A549 (cell line): ENCODE results near the gene CD3E. TPM values are rescaled to one million over a fixed set of nuclear protein-coding genes. Genes with fewer than 3 reads are reported as not detected.

Experiments used
- ATAC-seq, 2 experiments: fragments of 200-7000 bp in 1 of 2; fragments of >200 bp in 1 of 2; cut with Nextera tagmentation in 1 of 2; cut with Tn5 transposase in 1 of 2; 3 replicates each; pipeline versions ENCODE4 v1.8.0 to v1.9.1; 2018 to 2020; ENCODE audit warnings: mild to moderate bottlenecking in 1 of 2, moderate library complexity in 1 of 2
- CTCF ChIA-PET: fragments of 300-600 bp; sonication (Branson Sonifier 250); formaldehyde crosslinking; extraction: SDS; loops from one replicate; lab custom pipeline; 2021; ENCODE audit warnings: antibody characterized with exemption, inconsistent platforms; lab: Yijun Ruan, JAX
- POLR2A ChIA-PET: fragments of 350-600 bp; formaldehyde crosslinking; extraction: SDS; loops from one replicate; lab custom pipeline; 2021; ENCODE audit warnings: antibody characterized with exemption, inconsistent platforms; lab: Yijun Ruan, JAX
- DNase-seq, 2 experiments: peaks; one replicate each; pipeline versions ENCODE4 v3.0.0 to v3.0.0-alpha.2; 2011 to 2016; ENCODE audit warnings: low read depth in 1 of 2, low spot score in 1 of 2
- FAIRE-seq: peaks from 2 replicates; lab custom pipeline; 2011; peaks lifted over from hg19 to GRCh38; lab: Jason Lieb, UNC
- H3K27ac ChIP-seq, 2 experiments: fragments of >200 bp; sonication (Bioruptor Twin); formaldehyde crosslinking; 3 replicates each; pipeline ENCODE4 v1.5.1; 2016 to 2017
- H3K4me1 ChIP-seq: fragments of >200 bp; sonication (Bioruptor Twin); formaldehyde crosslinking; 3 replicates; pipeline ENCODE4 v1.6.1; 2016
- H3K4me2 ChIP-seq: fragments of >200 bp; sonication (Bioruptor Twin); formaldehyde crosslinking; 3 replicates; pipeline ENCODE4 v1.6.1; 2016
- H3K4me3 ChIP-seq: fragments of >200 bp; sonication (Bioruptor Twin); formaldehyde crosslinking; 3 replicates; pipeline ENCODE4 v1.5.1; 2016
- H3K9me3 ChIP-seq: fragments of >200 bp; sonication (Bioruptor Twin); formaldehyde crosslinking; 3 replicates; pipeline ENCODE4 v1.6.1; 2016
- ATOH8 ChIP-seq: fragments of 250-450 bp; sonication (Bioruptor Pico); IDR thresholded peaks from 2 replicates; pipeline ENCODE4 v1.5.0; 2020; ENCODE audit warnings: low read depth, mild to moderate bottlenecking, moderate library complexity
- CEBPB ChIP-seq, 2 experiments: fragments of >200 bp in 1 of 2; sonication (Bioruptor Twin) in 1 of 2; formaldehyde crosslinking in 1 of 2; IDR thresholded peaks; 2 replicates each; pipeline ENCODE4 v1.6.1; 2012 to 2016
- CHD2 ChIP-seq: fragments of 150-350 bp; IDR thresholded peaks from 2 replicates; pipeline ENCODE4 v1.6.1; 2014; ENCODE audit warnings: low read length; ENCODE audit not compliant: partially characterized antibody
- CHD4 ChIP-seq: fragments of 200-600 bp; sonication (generic); IDR thresholded peaks from 2 replicates; pipeline ENCODE4 v1.6.1; 2016; ENCODE audit warnings: antibody characterized with exemption, mild to moderate bottlenecking, borderline replicate concordance
- E2F6 ChIP-seq: IDR thresholded peaks from 2 replicates; pipeline ENCODE4 v1.6.1; 2012; ENCODE audit warnings: low read depth, borderline replicate concordance
- EHF ChIP-seq: fragments of 250-450 bp; sonication (Bioruptor Pico); IDR thresholded peaks from 2 replicates; pipeline ENCODE4 v1.5.0; 2020; ENCODE audit warnings: mild to moderate bottlenecking
- EHMT2 ChIP-seq: fragments of 200-600 bp; sonication (generic); IDR thresholded peaks from 2 replicates; pipeline ENCODE4 v1.6.1; 2016; ENCODE audit warnings: antibody characterized with exemption, low read depth, mild to moderate bottlenecking, moderate library complexity
- ELK1 ChIP-seq: fragments of 150-350 bp; IDR thresholded peaks from 2 replicates; pipeline ENCODE4 v1.6.1; 2014; ENCODE audit warnings: low read depth, mild to moderate bottlenecking, low read length
- GATA3 ChIP-seq: IDR thresholded peaks from 2 replicates; pipeline ENCODE4 v1.6.1; 2012; ENCODE audit warnings: borderline replicate concordance
- HES2 ChIP-seq: fragments of >200 bp; sonication (Bioruptor Twin); formaldehyde crosslinking; IDR thresholded peaks from 2 replicates; pipeline ENCODE4 v1.6.1; 2016
- HMGXB4 ChIP-seq: fragments of 250-450 bp; sonication (Bioruptor Pico); IDR thresholded peaks from 2 replicates; pipeline ENCODE4 v1.5.0; 2021; ENCODE audit warnings: mild to moderate bottlenecking, moderate library complexity, borderline replicate concordance
- HOXA7 ChIP-seq: fragments of 250-450 bp; sonication (Bioruptor Pico); IDR thresholded peaks from 2 replicates; pipeline ENCODE4 v1.5.0; 2020; ENCODE audit warnings: mild to moderate bottlenecking, moderate library complexity
- HOXB5 ChIP-seq: fragments of 250-450 bp; sonication (Bioruptor Pico); IDR thresholded peaks from 2 replicates; pipeline ENCODE4 v1.5.0; 2020; ENCODE audit warnings: mild to moderate bottlenecking, moderate library complexity
- JUNB ChIP-seq: fragments of >200 bp; sonication (Bioruptor Twin); formaldehyde crosslinking; IDR thresholded peaks from 2 replicates; pipeline ENCODE4 v1.6.1; 2016
- KDM1A ChIP-seq: fragments of 200-600 bp; sonication (generic); IDR thresholded peaks from 2 replicates; pipeline ENCODE4 v1.6.1; 2016; ENCODE audit warnings: low read depth, mild to moderate bottlenecking
- KDM5A ChIP-seq: fragments of 200-600 bp; sonication (generic); IDR thresholded peaks from 2 replicates; pipeline ENCODE4 v1.6.1; 2016; ENCODE audit warnings: antibody characterized with exemption, mild to moderate bottlenecking
- MAFK ChIP-seq: fragments of 450-650 bp; IDR thresholded peaks from 2 replicates; pipeline ENCODE4 v1.6.1; 2014; ENCODE audit not compliant: partially characterized antibody
- MAX ChIP-seq: IDR thresholded peaks from 2 replicates; pipeline ENCODE4 v1.6.1; 2012
- MYC ChIP-seq: IDR thresholded peaks from 2 replicates; pipeline ENCODE4 v1.6.1; 2012; ENCODE audit warnings: mild to moderate bottlenecking, inconsistent platforms, low read length, improper control_type of control experiment, borderline replicate concordance
- NR3C1 ChIP-seq: fragments of >200 bp; sonication (Bioruptor Twin); formaldehyde crosslinking; IDR thresholded peaks from 3 replicates; pipeline ENCODE4 v1.6.1; 2017
- PHF8 ChIP-seq: fragments of 200-600 bp; sonication (generic); IDR thresholded peaks from 2 replicates; pipeline ENCODE4 v1.6.1; 2016; ENCODE audit warnings: low read depth, mild to moderate bottlenecking, antibody characterized with exemption, moderate library complexity, borderline replicate concordance
- RNF2 ChIP-seq: fragments of 200-600 bp; sonication (generic); IDR thresholded peaks from 2 replicates; pipeline ENCODE4 v1.6.1; 2016; ENCODE audit warnings: low read depth, mild to moderate bottlenecking, antibody characterized with exemption, moderate library complexity, borderline replicate concordance
- TP53 ChIP-seq: fragments of 250-450 bp; sonication (Bioruptor Pico); IDR thresholded peaks from 2 replicates; pipeline ENCODE4 v1.5.0; 2021; ENCODE audit warnings: mild to moderate bottlenecking, moderate library complexity
- ZNF302 ChIP-seq: fragments of 250-450 bp; sonication (Bioruptor Pico); IDR thresholded peaks from 2 replicates; pipeline ENCODE4 v1.9.0; 2021; ENCODE audit warnings: inconsistent platforms, mild to moderate bottlenecking, moderate library complexity
- ZSCAN20 ChIP-seq: fragments of 250-450 bp; sonication (Bioruptor Pico); IDR thresholded peaks from 2 replicates; pipeline ENCODE4 v1.8.0; 2022; ENCODE audit warnings: mild to moderate bottlenecking, moderate library complexity
- WGBS: methylation state at CpG from one replicate; pipeline ENCODE4 v1.1.6; 2017; ENCODE audit errors: missing lambda C conversion rate; 5-methylcytosine and 5-hydroxymethylcytosine counted together
- polyA plus RNA-seq, 4 experiments: library from polyadenylated mRNA; depleted of rRNA in 3 of 4; stranded (reverse); fragments of >200 nt; fragmentation: RNase III in 1 of 4; extraction: RNeasy Plus Mini Kit Qiagen cat#74134 plus additional on column Dnase treatment in 1 of 4; gene quantifications; 2 replicates in 3 of 4; 3 replicates in 1 of 4; pipeline ENCODE4 v1.2.3, GENCODE V29; 2011 to 2017

Gene CD3E
- polyA plus RNA-seq, 2 of the 4 experiments (the other 2 are of a cell fraction): not detected

- TF ChIP-seq EHF (CRISPR knock-in tag) (no peak), MYC (no peak), ATOH8 (CRISPR knock-in tag) (no peak), KDM5A (no peak), GATA3 (no peak), CHD2 (no peak), JUNB (no peak), MAFK (no peak), NR3C1 (no peak), ELK1 (no peak), CHD4 (no peak), PHF8 (no peak)
- Histone ChIP-seq H3K9me3 (no peaks in the 10 kb centered on the region), H3K27ac (no peak overlapping the region), H3K4me3 (no peak overlapping the region), H3K4me1 (no peaks in the 10 kb centered on the region), H3K4me2 (no peak overlapping the region)
- CTCF ChIA-PET: no interaction called here
- 0% methylated on average over 2 of the region's 2 CpGs for WGBS
- no peak for DNase-seq
- FAIRE-seq: no peak
- no peak for ATAC-seq
- POLR2A ChIA-PET: no interaction called here
These were observed 32.5 kb upstream of the CD3E start for GRCh38 chr11:118272001-118272400.

GRCh38 chr11:118274186-118274585 lies 30.3 kb upstream of the CD3E start:
- Histone ChIP-seq H3K27ac (no peak overlapping the region), H3K4me1 (no peaks in the 10 kb centered on the region), H3K9me3 (no peaks in the 10 kb centered on the region), H3K4me3 (no peak overlapping the region)
- no peak for DNase-seq
- FAIRE-seq: no peak
- 80% methylated on average over 2 of the region's 2 CpGs for WGBS
- ChIA-PET CTCF (no interaction called here), POLR2A (no interaction called here)
- ATAC-seq: no peak
- no peak for TF ChIP-seq KDM1A
- no peak for TF ChIP-seq ATOH8 (CRISPR knock-in tag)
- TF ChIP-seq GATA3: no peak
- no peak for TF ChIP-seq ELK1
- no peak for TF ChIP-seq HES2
- TF ChIP-seq MYC: no peak
- no peak for TF ChIP-seq EHMT2
- TF ChIP-seq E2F6: no peak
- TF ChIP-seq ZSCAN20 (CRISPR knock-in tag): no peak
- no peak for TF ChIP-seq ZNF302 (CRISPR knock-in tag)
- no peak for TF ChIP-seq HOXA7 (CRISPR knock-in tag)
- TF ChIP-seq, all 56 proteins: peak for 0
- no peak overlapping the region for H3K4me2 ChIP-seq

- DNase-seq (no peak), ATAC-seq (no peak), FAIRE-seq (no peak)
- Histone ChIP-seq H3K9me3 (no peaks in the 10 kb centered on the region), H3K27ac (no peak overlapping the region), H3K4me1 (no peaks in the 10 kb centered on the region), H3K4me3 (no peak overlapping the region), H3K4me2 (no peak overlapping the region)
- ChIA-PET POLR2A (no interaction called here), CTCF (no interaction called here)
- no peak for TF ChIP-seq CEBPB (IDR thresholded peaks at IDR 0.05)
- no peak for TF ChIP-seq GATA3
- no peak for TF ChIP-seq MAX
- TF ChIP-seq TP53 (CRISPR knock-in tag): no peak
- no peak for TF ChIP-seq RNF2
- no peak for TF ChIP-seq HMGXB4 (CRISPR knock-in tag)
- no peak for TF ChIP-seq ATOH8 (CRISPR knock-in tag)
- no peak for TF ChIP-seq HOXB5 (CRISPR knock-in tag)
- WGBS: 57% methylated on average over 4 of the region's 4 CpGs
These were observed 29.4 kb upstream of the CD3E start for GRCh38 chr11:118275176-118275575.
